Activated CD4-positive, alpha-beta T cell treated with anti-CD3 and anti-CD28 coated beads, Interleukin-2, amount 50 U/mL, for 48 hours (primary cell): ENCODE results near the gene TSC22D2.

ENCODE experiments used
- DNase-seq, 2 experiments: peaks; one replicate each; pipeline ENCODE4 v3.0.0-alpha.2; 2020

The TSC22D2 gene

DNA sequence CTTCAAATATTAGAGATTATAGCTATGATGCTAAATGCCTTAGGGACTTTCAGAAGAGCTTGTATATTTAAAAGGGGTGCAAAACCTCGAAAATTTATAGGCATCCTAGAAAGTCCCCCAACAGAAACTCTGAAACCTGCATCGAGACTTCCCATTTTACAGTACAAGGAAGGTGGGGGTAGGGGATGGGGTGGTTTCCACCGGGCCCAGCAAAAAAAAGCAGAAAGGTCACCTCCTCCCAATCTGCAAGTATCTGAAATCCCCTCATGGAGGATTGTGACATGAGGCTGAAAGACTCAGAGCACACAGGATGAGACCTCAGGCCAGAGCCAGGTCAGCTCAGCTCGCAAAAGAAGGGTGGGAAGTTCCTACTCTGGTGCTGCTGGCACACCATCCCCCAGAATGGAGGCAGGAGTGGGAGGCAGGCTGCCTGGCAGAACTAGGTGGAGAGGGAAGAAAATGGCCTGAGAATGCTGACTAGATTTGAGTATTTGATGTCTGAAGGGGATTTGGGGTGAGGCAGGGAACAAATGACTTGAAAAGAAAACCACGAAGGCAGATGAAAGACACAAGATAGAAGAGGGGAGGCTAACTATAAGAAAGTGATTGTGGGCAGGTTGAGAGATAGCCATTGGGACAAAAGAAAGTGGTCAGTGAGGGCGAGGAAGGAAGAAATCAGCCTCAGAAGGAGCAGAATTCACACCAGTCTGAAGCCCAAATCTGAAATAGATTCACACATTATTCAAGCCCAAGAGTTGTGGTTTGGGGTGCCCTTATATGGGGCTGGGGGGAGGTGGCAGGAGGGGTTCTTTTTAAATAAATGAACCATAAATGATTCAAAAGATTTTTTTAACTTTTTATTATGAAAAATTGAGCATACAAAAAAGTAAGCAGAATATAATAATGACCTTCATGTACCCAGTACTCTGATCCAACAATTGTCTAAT lies 22.5 kb upstream of the TSC22D2 start:
- DNase-seq: peak; percentile 8 to 24

DNA sequence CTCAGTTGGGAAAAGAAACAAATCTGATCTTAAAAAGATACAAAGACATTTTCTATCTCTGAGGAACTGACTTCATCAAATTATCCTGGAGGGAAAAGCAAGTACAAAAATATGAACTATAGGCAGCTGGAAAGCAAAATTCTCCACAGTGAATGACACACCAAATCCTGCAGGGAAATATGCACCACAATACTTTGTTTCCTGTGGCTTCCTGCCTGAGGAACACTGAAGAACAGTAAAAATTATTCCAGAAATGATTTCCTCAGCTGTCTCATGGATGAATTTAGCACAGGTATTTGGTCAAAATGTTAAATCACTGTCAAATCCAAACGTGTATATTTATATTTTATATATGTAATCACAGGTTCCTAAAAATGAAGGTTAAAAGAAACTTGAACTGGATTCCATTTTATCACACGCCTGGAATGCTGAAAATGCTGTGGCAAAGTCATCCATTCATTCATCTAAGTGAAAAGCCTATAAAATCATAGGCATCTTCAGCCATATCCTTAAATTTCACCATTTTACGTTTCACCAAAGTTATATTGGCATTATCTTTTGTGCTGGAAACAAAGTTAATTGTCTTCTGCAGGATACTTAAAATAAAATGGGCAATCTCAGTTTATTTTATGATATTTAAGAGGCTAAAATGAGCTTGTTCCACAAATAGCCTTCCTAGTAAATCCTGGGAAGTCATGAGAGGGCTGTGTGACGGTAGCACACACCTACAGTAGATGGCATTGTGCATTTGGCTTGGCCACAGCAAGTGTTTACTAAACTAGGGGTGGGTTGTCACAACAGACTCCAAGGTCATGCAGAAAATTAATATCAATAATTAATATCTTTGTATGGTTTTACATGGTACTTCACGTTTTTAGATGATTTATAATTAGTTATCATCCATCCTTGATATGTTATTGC lies 19.3 kb upstream of the TSC22D2 start:
- DNase-seq: no peak

DNA sequence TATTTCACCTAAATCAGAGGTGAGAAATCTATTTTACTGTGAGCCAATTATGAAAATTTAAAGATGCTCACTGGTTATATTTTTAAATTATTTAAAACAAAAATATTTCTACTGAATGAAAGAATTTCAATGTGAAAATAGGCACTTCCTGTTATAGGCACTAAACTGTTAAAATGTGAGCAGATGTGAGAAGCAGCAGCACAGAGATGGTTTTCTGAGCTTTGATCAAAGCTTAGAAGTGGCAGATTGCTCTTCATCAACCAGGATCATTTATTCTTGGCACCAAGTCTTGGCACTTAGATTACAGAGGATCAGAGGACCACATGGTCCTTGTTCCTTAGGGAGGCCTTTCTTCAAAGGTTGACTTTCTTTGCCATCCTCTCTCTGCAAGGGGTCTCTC lies 18.0 kb upstream of the TSC22D2 start:
- no peak for DNase-seq

DNA sequence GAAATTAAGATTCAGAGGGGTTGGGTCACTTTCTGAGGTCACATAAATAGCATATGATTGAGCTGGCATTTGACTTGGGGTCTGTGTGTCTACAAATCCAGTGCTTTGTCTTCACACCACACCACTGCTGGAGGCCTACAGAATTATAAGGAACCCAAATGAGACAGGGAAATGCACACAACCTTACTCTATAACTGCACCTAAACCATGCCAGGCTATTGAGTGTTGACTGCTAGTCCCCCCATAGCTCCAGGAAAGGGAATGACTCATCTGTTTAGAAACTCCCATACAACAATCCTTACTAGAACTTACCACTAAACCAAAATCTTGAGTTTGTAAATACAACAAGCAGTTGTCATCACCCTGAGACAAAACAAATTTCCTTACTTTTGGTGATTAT lies 16.9 kb upstream of the TSC22D2 start:
- no peak for DNase-seq

DNA sequence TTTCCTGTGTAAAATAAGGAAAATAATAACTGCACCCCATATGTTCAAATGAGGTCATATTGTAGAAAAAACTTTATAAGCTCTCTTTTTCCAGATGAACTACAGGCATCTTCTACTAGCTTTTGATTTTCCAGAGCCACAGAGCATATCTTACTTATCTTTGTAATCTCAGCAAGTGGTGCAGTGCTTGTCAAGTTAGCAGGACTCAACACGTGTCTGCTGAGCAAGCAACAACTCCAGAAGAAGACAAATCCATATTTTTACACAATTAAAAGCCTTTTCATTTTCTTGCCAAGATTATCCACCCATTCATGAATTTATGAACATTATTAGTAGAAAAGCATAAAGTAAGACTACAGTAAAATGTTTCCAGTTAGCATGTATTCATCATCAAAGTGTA lies 14.4 kb upstream of the TSC22D2 start:
- no peak for DNase-seq

DNA sequence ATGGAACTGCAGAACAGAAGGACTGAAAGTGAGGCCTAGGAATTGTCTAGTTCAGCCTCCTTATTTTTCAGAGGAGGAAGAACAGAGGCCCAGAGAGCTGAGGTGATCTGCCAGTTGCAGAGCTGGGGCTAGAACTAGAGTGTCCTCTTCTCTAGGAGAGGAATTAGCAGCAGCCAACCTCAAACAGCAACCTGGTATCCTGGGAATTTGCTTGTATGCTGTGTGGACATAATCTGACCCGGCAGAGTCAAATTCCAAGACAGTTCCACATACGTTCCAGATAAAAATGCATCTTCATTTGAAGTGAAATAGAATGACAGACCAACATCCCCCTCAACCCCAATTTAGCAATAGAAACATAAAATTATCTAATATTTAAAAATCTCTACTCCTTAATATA lies 13.5 kb upstream of the TSC22D2 start:
- no peak for DNase-seq

DNA sequence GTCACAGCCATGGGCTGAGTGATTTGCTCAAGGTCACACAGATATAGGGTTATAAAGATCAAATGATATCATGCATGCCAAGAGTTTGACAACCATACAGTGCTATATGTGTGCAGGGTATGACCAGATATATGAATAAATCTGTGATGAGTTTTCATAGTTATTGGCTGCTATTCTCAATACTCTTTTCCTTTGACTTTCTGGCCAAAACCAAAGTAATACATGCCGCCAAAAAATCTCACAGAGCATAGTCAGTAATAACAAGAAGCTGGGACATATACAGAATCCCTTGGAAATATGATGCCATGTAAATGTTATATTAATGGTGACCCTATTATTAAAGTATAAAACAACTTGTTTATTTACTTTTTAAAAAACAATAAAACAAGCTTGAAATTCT lies 11.6 kb upstream of the TSC22D2 start:
- DNase-seq: no peak

DNA sequence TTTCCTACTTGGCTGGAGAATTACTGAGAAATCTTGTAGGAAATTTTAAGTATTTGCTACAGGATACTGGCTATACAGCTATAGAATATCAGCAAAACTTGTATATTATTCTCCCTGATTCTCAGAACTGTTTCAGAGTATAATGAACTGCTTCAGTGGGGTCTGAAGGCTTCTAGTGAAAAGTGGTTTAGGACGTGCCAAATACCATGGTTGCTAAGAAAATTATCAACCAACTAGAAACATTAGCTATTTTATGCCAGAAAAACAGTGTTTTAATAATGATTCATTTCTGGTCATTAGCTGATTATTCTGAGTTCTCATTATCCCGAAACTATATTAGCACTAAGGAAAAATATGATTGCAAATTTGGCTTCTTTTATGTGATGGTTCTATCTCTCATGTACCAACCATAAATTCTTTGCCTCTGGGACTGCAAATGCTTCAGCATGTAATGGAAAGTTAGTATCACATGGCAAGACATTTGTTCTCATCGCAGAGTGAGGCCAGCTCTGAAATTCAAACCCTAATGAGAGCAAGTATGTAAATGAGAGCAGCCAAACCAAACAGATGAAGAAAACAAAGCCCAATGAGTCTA lies 11.0 kb upstream of the TSC22D2 start:
- DNase-seq: no peak

DNA sequence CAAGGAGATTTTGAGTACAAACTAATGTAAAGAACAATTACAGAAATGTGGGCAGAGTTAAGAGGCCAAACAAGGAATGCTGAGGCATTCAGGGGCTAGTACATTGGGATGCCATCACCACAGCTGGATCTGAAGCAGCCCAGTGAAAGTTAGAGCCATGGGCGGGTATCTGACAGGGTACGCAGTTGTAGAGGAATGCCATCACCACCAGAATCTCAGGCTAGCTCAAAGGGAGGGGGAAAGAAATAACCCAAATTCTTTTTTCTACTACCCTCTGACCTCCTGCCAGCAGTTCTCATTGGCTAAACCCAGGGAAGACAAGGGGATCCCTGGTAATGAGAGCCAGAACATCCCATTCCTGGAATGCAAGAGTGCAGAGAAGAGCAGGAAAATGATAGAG lies 9.0 kb upstream of the TSC22D2 start:
- DNase-seq: no peak

DNA sequence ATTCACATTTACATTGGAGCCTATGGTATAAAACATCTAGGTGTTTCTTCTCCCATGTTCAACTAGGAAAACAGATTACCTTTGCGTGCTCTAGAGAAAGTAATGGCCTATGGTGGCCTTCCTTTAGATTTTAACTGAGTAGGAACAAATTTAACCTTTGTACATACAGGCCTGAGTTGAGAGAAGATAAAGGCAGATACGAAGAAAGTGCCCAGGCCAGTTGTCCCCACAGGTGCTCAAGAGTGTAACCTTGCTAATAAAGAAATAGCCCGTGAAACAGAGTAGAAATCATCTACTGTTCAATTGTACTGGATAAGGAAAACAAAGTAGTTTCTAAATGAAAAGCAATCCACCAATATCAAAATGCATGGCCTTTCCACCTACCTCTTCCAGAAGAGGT lies 6.8 kb upstream of the TSC22D2 start:
- DNase-seq: no peak

DNA sequence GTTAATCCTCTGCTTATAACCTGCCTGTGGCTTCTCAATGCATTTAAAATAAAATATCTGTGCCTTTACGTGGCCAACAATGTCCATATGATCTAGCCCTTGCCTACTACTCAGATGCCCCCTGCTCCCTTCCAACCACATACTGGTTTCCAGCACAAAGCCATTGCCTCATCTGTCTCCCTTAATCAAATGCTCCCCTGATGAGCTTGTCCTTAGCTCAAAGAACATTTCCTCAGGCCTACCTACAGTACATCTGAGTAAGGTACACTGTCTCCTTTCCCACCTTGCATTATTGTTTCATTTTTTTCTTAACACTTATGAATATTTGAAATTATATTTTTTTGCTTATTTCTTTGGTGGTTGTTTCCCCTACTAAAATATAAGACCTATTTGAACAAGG lies 5.9 kb upstream of the TSC22D2 start:
- DNase-seq: no peak

DNA sequence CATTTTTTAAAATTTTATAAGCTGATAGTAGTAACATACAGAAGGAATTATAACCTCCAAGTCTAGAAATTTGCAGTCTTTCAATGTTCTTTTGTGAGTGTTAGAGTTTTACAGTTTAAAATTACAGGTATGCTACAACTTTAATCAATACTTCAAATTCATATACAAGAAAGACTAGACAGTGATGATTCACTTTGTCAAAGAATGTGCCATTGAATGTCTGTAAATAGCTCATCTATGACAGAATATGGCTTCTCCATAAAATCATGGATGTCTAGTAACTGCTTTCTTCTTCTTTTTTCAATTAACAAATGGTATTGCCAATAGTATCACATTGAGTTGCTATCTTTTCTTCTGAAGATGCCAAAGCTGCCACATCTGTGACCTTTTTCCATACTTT lies 4.1 kb upstream of the TSC22D2 start:
- DNase-seq: no peak

DNA sequence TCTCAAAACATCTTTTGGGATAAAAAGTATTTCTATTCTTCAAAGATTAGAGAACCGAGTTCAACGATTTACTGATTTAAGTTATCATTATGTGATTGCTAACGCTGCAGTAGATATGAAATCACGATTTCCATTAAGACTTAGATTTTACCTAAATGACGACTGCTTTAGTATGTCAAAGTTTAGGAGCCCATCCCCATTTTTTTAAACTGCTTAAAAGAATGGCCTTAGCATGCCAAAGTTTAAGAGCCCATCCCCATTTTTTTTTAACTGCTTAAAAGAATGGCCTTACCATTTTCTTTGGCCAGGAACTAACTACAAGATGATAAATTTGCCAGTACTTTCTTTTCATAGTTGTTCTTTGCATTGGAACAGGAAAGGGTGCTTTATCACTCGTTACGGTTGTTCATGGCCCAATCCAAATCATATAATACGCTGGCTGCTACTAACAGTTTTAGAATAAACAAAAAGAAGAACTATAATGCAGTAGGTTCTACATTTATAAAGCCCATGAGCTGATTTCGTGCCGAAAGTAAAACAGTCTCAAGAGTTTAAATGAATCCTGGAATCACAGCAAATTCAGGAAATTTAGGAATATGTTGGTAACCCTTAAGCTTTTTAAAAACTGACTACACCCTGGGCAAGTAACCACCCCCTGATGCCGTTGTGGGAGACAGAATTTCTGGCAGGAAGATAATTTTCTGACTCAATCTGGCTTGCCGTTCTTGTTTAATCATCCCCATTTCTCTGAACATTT lies 869 bp upstream of the TSC22D2 start:
- DNase-seq: no peak

DNA sequence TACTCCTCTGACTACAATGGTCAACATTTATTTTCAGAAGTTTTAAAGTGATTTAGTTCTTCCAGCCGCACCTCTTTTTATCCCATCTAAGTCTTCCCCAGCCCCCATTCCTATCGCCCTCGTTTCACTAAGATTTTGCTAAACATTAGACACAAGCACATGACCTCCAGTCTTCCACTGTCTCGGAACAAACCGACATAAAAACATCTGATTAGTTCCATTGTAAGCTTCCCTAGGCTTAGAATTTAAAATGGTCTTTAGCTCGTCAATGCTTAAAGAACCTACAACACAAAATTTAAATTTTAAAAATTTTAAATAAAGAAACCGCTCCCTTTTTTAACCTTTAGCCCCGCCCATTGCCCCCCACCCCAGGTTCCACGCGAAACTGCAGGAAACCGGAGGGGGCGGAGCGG lies 284 bp upstream of the TSC22D2 start:
- DNase-seq: no peak

DNA sequence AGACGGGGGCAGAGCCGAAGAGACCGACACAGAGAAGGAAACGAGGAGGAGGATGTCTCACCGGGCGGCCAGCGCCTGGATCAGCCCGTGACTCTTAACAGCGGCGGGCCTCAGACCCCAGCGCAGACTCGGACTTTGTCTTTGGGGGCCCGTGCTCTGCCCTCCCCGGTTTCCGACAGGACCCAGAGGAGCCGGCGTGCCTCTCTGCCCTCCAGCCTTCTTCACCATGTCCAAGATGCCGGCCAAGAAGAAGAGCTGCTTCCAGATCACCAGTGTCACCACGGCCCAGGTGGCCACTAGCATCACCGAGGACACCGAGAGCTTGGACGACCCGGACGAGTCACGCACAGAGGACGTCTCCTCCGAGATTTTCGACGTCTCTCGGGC lies 1.0 kb downstream of the TSC22D2 start:
- DNase-seq: no peak

DNA sequence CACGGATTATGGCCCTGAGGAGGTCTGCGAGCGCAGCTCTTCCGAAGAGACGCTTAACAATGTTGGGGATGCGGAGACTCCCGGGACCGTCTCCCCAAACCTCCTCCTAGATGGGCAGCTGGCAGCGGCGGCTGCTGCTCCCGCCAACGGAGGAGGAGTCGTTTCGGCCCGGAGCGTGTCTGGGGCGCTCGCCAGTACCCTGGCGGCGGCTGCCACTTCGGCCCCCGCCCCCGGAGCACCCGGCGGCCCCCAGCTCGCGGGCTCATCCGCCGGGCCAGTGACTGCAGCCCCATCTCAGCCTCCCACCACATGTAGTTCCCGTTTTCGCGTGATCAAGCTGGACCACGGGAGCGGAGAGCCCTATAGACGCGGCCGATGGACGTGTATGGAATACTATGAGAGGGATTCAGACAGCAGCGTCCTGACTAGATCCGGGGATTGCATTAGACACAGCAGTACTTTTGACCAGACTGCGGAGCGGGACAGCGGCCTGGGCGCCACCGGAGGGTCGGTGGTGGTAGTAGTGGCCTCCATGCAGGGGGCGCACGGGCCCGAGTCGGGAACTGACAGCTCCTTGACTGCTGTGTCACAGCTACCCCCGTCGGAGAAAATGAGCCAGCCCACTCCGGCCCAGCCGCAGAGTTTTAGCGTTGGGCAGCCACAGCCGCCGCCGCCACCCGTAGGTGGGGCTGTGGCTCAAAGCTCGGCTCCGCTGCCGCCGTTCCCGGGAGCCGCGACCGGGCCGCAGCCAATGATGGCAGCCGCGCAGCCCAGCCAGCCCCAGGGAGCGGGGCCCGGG lies 1.6 kb downstream of the TSC22D2 start:
- DNase-seq: peak; percentile 73 to 79

DNA sequence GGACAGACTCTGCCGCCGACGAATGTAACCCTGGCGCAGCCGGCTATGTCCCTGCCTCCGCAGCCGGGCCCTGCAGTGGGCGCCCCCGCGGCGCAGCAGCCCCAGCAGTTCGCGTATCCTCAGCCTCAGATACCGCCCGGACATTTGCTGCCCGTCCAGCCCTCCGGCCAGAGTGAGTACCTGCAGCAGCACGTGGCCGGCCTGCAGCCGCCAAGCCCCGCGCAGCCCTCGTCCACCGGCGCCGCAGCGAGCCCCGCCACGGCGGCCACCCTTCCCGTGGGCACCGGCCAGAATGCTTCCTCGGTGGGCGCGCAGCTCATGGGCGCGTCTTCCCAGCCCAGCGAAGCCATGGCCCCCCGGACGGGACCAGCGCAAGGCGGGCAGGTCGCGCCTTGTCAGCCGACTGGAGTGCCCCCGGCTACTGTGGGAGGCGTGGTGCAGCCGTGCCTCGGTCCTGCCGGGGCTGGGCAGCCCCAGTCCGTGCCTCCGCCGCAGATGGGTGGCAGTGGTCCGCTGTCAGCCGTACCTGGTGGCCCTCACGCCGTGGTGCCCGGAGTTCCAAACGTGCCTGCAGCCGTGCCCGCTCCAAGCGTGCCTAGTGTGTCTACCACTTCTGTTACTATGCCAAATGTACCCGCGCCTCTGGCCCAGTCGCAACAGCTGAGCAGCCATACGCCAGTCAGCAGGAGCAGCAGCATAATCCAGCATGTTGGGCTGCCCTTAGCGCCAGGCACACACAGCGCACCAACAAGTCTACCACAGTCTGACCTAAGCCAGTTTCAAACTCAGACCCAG lies 2.4 kb downstream of the TSC22D2 start:
- peak; percentile 17 to 48 for DNase-seq

DNA sequence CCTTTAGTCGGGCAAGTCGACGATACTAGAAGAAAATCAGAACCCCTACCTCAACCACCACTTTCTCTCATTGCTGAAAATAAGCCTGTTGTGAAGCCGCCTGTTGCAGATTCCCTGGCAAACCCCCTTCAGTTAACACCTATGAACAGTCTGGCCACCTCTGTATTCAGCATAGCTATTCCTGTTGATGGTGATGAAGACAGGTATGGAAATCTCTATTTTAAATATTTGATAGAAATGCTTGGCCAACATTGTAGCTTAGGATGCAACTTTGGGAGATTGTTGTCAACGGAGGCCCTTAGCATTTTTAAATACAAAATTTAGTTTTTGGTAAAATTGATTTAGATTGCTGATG lies 3.0 kb downstream of the TSC22D2 start:
- DNase-seq: no peak

DNA sequence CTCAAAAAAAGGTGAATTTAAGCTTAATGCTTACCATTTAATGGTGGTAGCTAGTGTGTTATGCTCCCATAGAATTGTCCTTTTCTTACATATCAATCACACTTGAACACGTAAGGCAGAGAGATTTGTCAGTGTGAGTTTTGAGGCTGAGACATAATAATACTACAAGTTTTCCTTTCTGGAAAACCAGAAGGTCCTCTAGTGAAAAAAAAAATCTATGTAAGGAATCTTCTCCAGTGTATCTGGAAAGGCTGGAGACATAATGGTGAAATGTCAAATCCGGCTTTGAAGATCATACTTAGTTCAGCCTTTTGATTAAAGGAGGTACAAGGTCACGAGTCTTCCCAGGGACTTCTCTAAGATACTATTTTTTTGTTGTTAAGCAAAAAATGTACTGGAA lies 3.4 kb downstream of the TSC22D2 start:
- no peak for DNase-seq

DNA sequence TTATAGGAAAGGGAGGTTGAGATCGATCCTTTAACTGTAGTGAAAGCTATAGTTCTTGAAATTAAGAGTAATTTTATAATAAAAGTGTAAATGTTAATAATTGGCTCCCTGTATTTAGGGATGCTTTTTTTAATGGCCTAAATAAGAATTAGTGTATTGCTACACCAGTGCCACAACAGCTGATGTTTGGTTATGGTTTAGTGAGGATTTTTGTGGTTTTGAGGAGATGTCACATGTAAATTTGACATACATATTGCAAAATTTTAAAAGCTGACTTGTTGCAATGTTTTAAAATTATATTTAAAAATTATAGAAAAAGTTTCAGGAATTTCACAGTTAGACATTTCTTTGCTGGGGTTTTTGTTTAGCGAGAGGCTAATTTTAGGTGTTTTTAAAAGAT lies 3.9 kb downstream of the TSC22D2 start:
- DNase-seq: no peak
